PC-3 (cell line): ENCODE results near the gene TESK2. TPM values are rescaled to one million over a fixed set of nuclear protein-coding genes. Genes with fewer than 3 reads are reported as not detected.

ENCODE experiments used
- ATAC-seq: fragments of 200-7000 bp; cut with Tn5 transposase; 2 replicates; pipeline ENCODE4 v1.9.1; 2020; ENCODE audit warnings: mild to moderate bottlenecking, moderate library complexity
- BruUV-seq: library from RNA; stranded (reverse); fragments of 400-500 nt; replicated peaks from 2 replicates; lab custom pipeline; 2021; lab: Mats Ljungman, UMichigan
- CTCF ChIA-PET: fragments of 300-600 bp; sonication (Branson Sonifier 250); formaldehyde crosslinking; loops from one replicate; lab custom pipeline; 2022; ENCODE audit warnings: antibody characterized with exemption; lab: Charles Lee
- POLR2A ChIA-PET: fragments of 300-600 bp; sonication (Branson Sonifier 250); formaldehyde crosslinking; loops from one replicate; lab custom pipeline; 2022; ENCODE audit warnings: antibody characterized with exemption; ENCODE audit not compliant: unreplicated experiment; lab: Charles Lee
- DNase-seq: peaks from one replicate; pipeline ENCODE4 v3.0.0-alpha.2; 2015
- H2AFZ ChIP-seq: fragments of 300-600 bp; sonication (generic); 2 replicates; pipeline ENCODE4 v1.6.0; 2016; ENCODE audit warnings: antibody characterized with exemption, low read length
- H3F3A ChIP-seq: fragments of 300-600 bp; sonication (generic); one replicate; pipeline ENCODE4 v1.6.0; 2017; ENCODE audit warnings: antibody characterized with exemption, low read length, control low read depth, mild to moderate bottlenecking; ENCODE audit not compliant: unreplicated experiment
- H3K27ac ChIP-seq: fragments of 300-600 bp; sonication (generic); 2 replicates; pipeline ENCODE4 v1.5.1; 2016; ENCODE audit warnings: mild to moderate bottlenecking, low read length
- H3K27me3 ChIP-seq: fragments of 300-600 bp; sonication (generic); 2 replicates; pipeline ENCODE4 v1.6.1; 2016; ENCODE audit warnings: low read length, mixed read lengths
- H3K36me3 ChIP-seq: fragments of 300-600 bp; sonication (generic); 2 replicates; pipeline ENCODE4 v1.6.1; 2016; ENCODE audit warnings: low read depth, mixed run types, low read length, mixed read lengths
- H3K4me1 ChIP-seq: fragments of 300-600 bp; sonication (generic); 2 replicates; pipeline ENCODE4 v1.5.1; 2016; ENCODE audit warnings: low read length; ENCODE audit not compliant: insufficient read depth
- H3K4me2 ChIP-seq: fragments of 300-600 bp; sonication (generic); 2 replicates; pipeline ENCODE4 v1.6.0; 2016; ENCODE audit warnings: low read length
- H3K4me3 ChIP-seq: fragments of 300-600 bp; sonication (generic); 2 replicates; pipeline ENCODE4 v1.5.1; 2016; ENCODE audit warnings: mild to moderate bottlenecking, low read length, mixed read lengths
- H3K79me2 ChIP-seq: fragments of 300-600 bp; sonication (generic); 2 replicates; pipeline ENCODE4 v1.6.1; 2017; ENCODE audit warnings: low read length, mixed read lengths
- H3K9ac ChIP-seq: fragments of 300-600 bp; sonication (generic); 2 replicates; pipeline ENCODE4 v1.6.0; 2016; ENCODE audit warnings: mild to moderate bottlenecking, low read length
- H3K9me2 ChIP-seq: fragments of 300-600 bp; sonication (generic); replicated peaks from 2 replicates; pipeline ENCODE4 v1.6.1; 2016; ENCODE audit warnings: mixed run types, low read length, mixed read lengths
- H3K9me3 ChIP-seq: fragments of 300-600 bp; sonication (generic); 2 replicates; pipeline ENCODE4 v1.6.1; 2016; ENCODE audit warnings: low read length, mixed read lengths
- H4K20me1 ChIP-seq: fragments of 300-600 bp; sonication (generic); 2 replicates; pipeline ENCODE4 v1.6.1; 2016; ENCODE audit warnings: low read length, mixed read lengths
- EZH2 ChIP-seq: fragments of 300-600 bp; sonication (generic); IDR thresholded peaks from one replicate; pipeline ENCODE4 v1.6.1; 2017; ENCODE audit warnings: antibody characterized with exemption, mild to moderate bottlenecking, low read length; ENCODE audit not compliant: unreplicated experiment
- EZH2phosphoT487 ChIP-seq: fragments of 300-600 bp; sonication (generic); IDR thresholded peaks from 2 replicates; pipeline ENCODE4 v1.6.1; 2018; ENCODE audit warnings: mild to moderate bottlenecking, antibody characterized with exemption, low read length, borderline replicate concordance
- intact Hi-C: fragments of 100-400 bp; cut with micrococcal nuclease; formaldehyde crosslinking; loops from 2 replicates; pipeline ENCODE4 v1.9.0; 2023
- total RNA-seq: library from RNA; depleted of rRNA; stranded (reverse); fragments of >200 nt; gene quantifications from 2 replicates; pipeline ENCODE4 v1.2.3, GENCODE V29; 2014
- TF ChIP-seq, protein P1 (sequence below): fragments of 300-600 bp; sonication (generic); conservative IDR thresholded peaks from 2 replicates; pipeline ENCODE4 v1.5.1; 2017; ENCODE audit warnings: antibody characterized with exemption, low read depth, mild to moderate bottlenecking, low read length

The TESK2 gene
- total RNA-seq, 1 experiment from 2014 or later: 6.0 TPM

DNA sequence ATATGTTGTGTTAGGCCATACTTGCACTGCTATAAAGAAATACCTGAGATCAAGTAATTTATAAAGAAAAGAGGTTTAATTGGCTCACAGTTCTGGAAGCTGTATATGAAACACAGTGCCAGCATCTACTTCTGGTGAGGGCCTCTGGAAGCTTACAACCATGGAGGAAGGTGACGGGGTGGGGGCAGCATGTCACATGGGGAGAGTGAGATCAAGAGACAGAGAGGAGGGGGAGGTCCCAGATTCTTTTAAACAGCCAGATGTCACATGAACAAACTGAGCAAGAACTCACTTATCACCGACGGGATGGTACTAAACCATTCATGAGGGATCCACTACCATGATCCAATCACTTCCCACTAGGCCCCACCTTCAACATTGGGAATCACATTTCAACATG is 42.6 kb downstream of the TESK2 start:
- no peak overlapping the region for H3K4me3 ChIP-seq
- no peaks in the 10 kb centered on the region for H3K79me2 ChIP-seq
- no peaks in the 10 kb centered on the region for H3K9me3 ChIP-seq
- no peak overlapping the region for H3K4me2 ChIP-seq
- H3K9ac ChIP-seq: no peak overlapping the region
- no peaks in the 10 kb centered on the region for H3K9me2 ChIP-seq
- no peak for TF ChIP-seq EZH2phosphoT487
- TF ChIP-seq, protein P1, sequence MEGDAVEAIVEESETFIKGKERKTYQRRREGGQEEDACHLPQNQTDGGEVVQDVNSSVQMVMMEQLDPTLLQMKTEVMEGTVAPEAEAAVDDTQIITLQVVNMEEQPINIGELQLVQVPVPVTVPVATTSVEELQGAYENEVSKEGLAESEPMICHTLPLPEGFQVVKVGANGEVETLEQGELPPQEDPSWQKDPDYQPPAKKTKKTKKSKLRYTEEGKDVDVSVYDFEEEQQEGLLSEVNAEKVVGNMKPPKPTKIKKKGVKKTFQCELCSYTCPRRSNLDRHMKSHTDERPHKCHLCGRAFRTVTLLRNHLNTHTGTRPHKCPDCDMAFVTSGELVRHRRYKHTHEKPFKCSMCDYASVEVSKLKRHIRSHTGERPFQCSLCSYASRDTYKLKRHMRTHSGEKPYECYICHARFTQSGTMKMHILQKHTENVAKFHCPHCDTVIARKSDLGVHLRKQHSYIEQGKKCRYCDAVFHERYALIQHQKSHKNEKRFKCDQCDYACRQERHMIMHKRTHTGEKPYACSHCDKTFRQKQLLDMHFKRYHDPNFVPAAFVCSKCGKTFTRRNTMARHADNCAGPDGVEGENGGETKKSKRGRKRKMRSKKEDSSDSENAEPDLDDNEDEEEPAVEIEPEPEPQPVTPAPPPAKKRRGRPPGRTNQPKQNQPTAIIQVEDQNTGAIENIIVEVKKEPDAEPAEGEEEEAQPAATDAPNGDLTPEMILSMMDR: no peak
- TF ChIP-seq EZH2: no peak
- H4K20me1 ChIP-seq: no peaks in the 10 kb centered on the region
- H3K27ac ChIP-seq: no peak overlapping the region
- DNase-seq (no peak), ATAC-seq (no peak)
- intact Hi-C loops: no loop called here
- POLR2A ChIA-PET: no interaction called here
- no TSS peak for BruUV-seq
- no peaks in the 10 kb centered on the region for H3K4me1 ChIP-seq
- no peaks in the 10 kb centered on the region for H3K27me3 ChIP-seq
- H3K36me3 ChIP-seq: no peaks in the 10 kb centered on the region
- no peak overlapping the region for H2AFZ ChIP-seq
- H3F3A ChIP-seq: no peaks in the 10 kb centered on the region
- CTCF ChIA-PET: no interaction called here

GRCh38 chr1:45446950-45447672 is 43.9 kb downstream of the TESK2 start:
- Histone ChIP-seq H3K36me3 (no peaks in the 10 kb centered on the region), H3K4me1 (peaks cover 4% of the 10 kb centered on the region), H3K9ac (no peak overlapping the region), H4K20me1 (no peaks in the 10 kb centered on the region), H3K27me3 (no peaks in the 10 kb centered on the region), H3K9me3 (no peaks in the 10 kb centered on the region), H2AFZ (no peak overlapping the region), H3F3A (no peaks in the 10 kb centered on the region), H3K4me3 (no peak overlapping the region), H3K9me2 (no peaks in the 10 kb centered on the region), H3K4me2 (no peak overlapping the region), H3K79me2 (no peaks in the 10 kb centered on the region), H3K27ac (no peak overlapping the region)
- TF ChIP-seq, protein P1: no peak
- TF ChIP-seq EZH2 (no peak), EZH2phosphoT487 (no peak)
- DNase-seq: no peak
- POLR2A ChIA-PET: no interaction called here
- intact Hi-C loops: no loop called here
- no peak for ATAC-seq
- CTCF ChIA-PET: no interaction called here
- BruUV-seq: no TSS peak

- no TSS peak for BruUV-seq
- Histone ChIP-seq H3K4me2 (no peak overlapping the region), H3K79me2 (no peaks in the 10 kb centered on the region), H2AFZ (no peak overlapping the region), H3K4me1 (peaks cover 9% of the 10 kb centered on the region), H3F3A (no peaks in the 10 kb centered on the region), H3K9me2 (no peaks in the 10 kb centered on the region), H3K4me3 (no peak overlapping the region), H3K9ac (no peak overlapping the region), H3K27me3 (no peaks in the 10 kb centered on the region), H3K27ac (no peak overlapping the region), H3K9me3 (no peaks in the 10 kb centered on the region), H4K20me1 (no peaks in the 10 kb centered on the region), H3K36me3 (no peaks in the 10 kb centered on the region)
- no peak for ATAC-seq
- TF ChIP-seq, protein P1: no peak
- no peak for TF ChIP-seq EZH2phosphoT487
- no peak for TF ChIP-seq EZH2
- intact Hi-C loops: no loop called here
- ChIA-PET CTCF (no interaction called here), POLR2A (no interaction called here)
- no peak for DNase-seq
Observed at GRCh38 chr1:45446530-45446929, 44.4 kb downstream of the TESK2 start.
